Measurements from ENCODE around the gene NPLOC4.

The NPLOC4 gene

DNA sequence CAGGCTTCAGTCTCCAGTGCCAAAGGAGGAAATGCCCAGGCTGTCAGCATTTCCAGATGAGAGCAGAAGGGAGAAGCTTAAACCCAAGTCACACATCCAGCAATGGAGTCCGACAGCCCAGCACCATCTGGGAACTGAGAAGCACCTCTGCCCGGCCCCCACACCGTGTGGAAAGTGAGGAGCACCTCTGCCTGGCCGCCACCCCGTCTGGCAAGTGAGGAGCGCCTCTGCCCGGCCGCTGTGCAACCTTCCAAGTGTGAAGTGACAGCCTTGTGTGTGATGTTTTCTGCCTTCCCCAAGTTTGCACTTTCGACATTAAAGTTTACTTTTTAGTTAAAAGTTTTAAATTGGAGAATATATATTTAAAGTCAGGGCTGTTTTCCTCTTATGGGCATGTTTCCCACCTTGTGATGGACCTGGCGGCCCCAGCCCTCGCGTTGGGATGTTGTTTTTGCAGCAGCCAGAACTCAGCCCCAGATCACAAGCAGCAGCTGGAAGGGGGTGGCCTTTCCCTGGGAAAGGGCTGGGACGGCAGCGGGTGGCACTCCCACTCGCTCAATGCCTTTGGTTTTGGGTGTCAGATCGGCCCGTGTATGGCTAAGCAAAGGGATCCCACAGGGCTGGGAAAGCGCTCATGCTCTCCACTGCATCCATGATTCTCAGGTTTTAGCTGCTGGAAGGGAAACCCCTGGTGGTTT is 36.8 kb upstream of the NPLOC4 start:
- H3K4me1 ChIP-seq (ENCODE audit: control insufficient read depth, insufficient read depth, low read length) = no peaks in the 10 kb centered on the region
- peak overlapping the region; percentile 31; the same call in 1 of the 2 replicates for H3K27ac ChIP-seq (ENCODE audit: extremely low read depth, low read depth, low read length)
- H3K9me3 ChIP-seq (ENCODE audit: control insufficient read depth, insufficient read depth, low read depth, low read length) = no peaks in the 10 kb centered on the region
- no peak overlapping the region for H3K4me3 ChIP-seq (ENCODE audit: low read depth, low read length)
- H3K36me3 ChIP-seq (ENCODE audit: control insufficient read depth in 2 of 2, insufficient read depth in 1 of 2, low read length in 2 of 2) = peaks cover 40 to 64% of the 10 kb centered on the region in 2 experiments; a peak in 2 of 3 replicates
- ChIA-PET CTCF (interaction anchor here (0.7 kb wide), 1 partner anchor 82 kb away, joined by 3 read pairs; no protein-coding TSS in a partner anchor), POLR2A (interaction anchor here (2.7 to 3.0 kb wide), 2 partner anchors 9 to 11 kb away, joined by 16 to 18 read pairs; partner anchors contain the start of genes ARL16 and HGS)
- no peak for TF ChIP-seq ZNF658 (tag by site-specific recombination; IDR thresholded peaks at IDR 0.05)
- TF ChIP-seq ZFHX2 (tag by site-specific recombination; conservative IDR thresholded peaks at IDR 0.05) = 0 out of 2 replicates have a peak, but pooled peaks have one; percentile 24

- Histone ChIP-seq H3K27ac (ENCODE audit: extremely low read depth, low read depth, low read length) (no peak overlapping the region), H3K36me3 (ENCODE audit: control insufficient read depth in 2 of 2, insufficient read depth in 1 of 2, low read length in 2 of 2) (peaks cover 47 to 72% of the 10 kb centered on the region in 2 experiments; a peak in 2 of 3 replicates), H3K4me1 (ENCODE audit: control insufficient read depth, insufficient read depth, low read length) (no peaks in the 10 kb centered on the region), H3K4me3 (ENCODE audit: low read depth, low read length) (no peak overlapping the region), H3K9me3 (ENCODE audit: control insufficient read depth, insufficient read depth, low read depth, low read length) (no peaks in the 10 kb centered on the region)
- ChIA-PET CTCF (interaction anchor here (0.6 to 0.9 kb wide), 2 partner anchors 11 to 15 kb away, joined by 3 to 7 read pairs; partner anchors contain the start of genes ARL16 and HGS), POLR2A (interaction anchor here (0.6 to 3.0 kb wide), 3 partner anchors 10 to 39 kb away, joined by 3 to 16 read pairs (median 3); partner anchors contain the start of genes ARL16 and HGS)
- TF ChIP-seq OSR2 (tag by site-specific recombination; IDR thresholded peaks at IDR 0.05) = no peak
- TF ChIP-seq ZNF692 (tag by site-specific recombination; IDR thresholded peaks at IDR 0.05) = no peak
- peak; percentile 90 for TF ChIP-seq GLIS1 (tag by site-specific recombination; IDR thresholded peaks at IDR 0.05)
- TF ChIP-seq TRIM28 (IDR thresholded peaks at IDR 0.05; ENCODE audit: borderline replicate concordance, low read length) = no peak
These were observed 36.0 kb upstream of the NPLOC4 start for GRCh38 chr17:81672954-81673353.

DNA sequence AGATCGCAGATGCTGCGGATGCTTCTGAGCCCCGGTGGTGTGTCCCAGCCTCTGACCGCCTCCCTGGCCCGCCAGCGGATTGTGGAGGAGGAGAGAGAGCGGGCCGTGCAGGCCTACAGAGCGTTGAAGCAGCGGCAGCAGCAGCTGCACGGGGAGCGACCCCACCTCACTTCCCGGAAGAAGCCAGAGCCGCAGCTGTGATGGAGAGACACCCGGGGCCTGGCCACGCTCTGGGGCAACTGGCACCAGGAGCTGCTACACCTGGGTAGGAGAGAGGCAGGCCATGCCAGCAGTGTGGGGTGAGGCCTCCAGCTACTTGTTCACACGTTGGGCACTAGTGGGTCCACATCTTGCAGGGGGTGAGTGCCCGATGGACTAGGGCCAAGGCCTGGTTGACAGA is 35.6 kb upstream of the NPLOC4 start:
- POLR2A ChIA-PET = interaction anchor here (0.6 to 3.0 kb wide), 3 partner anchors 10 to 38 kb away, joined by 3 to 16 read pairs (median 3); partner anchors contain the start of genes ARL16 and HGS
- CTCF ChIA-PET = interaction anchor here (0.6 to 0.9 kb wide), 2 partner anchors 11 to 14 kb away, joined by 3 to 7 read pairs; partner anchors contain the start of genes ARL16 and HGS
- TF ChIP-seq, protein P1, sequence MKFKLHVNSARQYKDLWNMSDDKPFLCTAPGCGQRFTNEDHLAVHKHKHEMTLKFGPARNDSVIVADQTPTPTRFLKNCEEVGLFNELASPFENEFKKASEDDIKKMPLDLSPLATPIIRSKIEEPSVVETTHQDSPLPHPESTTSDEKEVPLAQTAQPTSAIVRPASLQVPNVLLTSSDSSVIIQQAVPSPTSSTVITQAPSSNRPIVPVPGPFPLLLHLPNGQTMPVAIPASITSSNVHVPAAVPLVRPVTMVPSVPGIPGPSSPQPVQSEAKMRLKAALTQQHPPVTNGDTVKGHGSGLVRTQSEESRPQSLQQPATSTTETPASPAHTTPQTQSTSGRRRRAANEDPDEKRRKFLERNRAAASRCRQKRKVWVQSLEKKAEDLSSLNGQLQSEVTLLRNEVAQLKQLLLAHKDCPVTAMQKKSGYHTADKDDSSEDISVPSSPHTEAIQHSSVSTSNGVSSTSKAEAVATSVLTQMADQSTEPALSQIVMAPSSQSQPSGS (tag by site-specific recombination; IDR thresholded peaks at IDR 0.05; ENCODE audit: low read depth) = no peak
- TF ChIP-seq ZNF837 (tag by site-specific recombination; IDR thresholded peaks at IDR 0.05) (no peak), ZNF514 (tag by site-specific recombination; IDR thresholded peaks at IDR 0.05) (no peak), ZNF2 (tag by site-specific recombination; IDR thresholded peaks at IDR 0.05) (no peak), ZNF324 (tag by site-specific recombination; IDR thresholded peaks at IDR 0.05) (no peak), ZNF26 (tag by site-specific recombination; IDR thresholded peaks at IDR 0.05) (no peak), OVOL3 (tag by site-specific recombination; IDR thresholded peaks at IDR 0.05) (no peak), ZNF530 (tag by site-specific recombination; IDR thresholded peaks at IDR 0.05; ENCODE audit: low read depth) (no peak), KLF17 (tag by site-specific recombination; IDR thresholded peaks at IDR 0.05) (no peak), ZNF23 (tag by site-specific recombination; IDR thresholded peaks at IDR 0.05; ENCODE audit: borderline replicate concordance) (no peak), ZNF391 (tag by site-specific recombination; IDR thresholded peaks at IDR 0.05; ENCODE audit: borderline replicate concordance, low read depth) (no peak)
- TF ChIP-seq, protein P2, sequence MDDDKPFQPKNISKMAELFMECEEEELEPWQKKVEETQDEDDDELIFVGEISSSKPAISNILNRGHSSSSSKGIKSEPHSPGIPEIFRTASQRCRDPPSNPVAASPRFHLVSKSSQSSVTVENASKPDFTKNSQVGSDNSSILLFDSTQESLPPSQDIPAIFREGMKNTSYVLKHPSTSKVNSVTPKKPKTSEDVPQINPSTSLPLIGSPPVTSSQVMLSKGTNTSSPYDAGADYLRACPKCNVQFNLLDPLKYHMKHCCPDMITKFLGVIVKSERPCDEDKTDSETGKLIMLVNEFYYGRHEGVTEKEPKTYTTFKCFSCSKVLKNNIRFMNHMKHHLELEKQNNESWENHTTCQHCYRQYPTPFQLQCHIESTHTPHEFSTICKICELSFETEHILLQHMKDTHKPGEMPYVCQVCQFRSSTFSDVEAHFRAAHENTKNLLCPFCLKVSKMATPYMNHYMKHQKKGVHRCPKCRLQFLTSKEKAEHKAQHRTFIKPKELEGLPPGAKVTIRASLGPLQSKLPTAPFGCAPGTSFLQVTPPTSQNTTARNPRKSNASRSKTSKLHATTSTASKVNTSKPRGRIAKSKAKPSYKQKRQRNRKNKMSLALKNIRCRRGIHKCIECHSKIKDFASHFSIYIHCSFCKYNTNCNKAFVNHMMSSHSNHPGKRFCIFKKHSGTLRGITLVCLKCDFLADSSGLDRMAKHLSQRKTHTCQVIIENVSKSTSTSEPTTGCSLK (tag by site-specific recombination; IDR thresholded peaks at IDR 0.05) = no peak
- H3K27ac ChIP-seq (ENCODE audit: extremely low read depth, low read depth, low read length) = no peak overlapping the region
- H3K36me3 ChIP-seq (ENCODE audit: control insufficient read depth in 2 of 2, insufficient read depth in 1 of 2, low read length in 2 of 2) = peaks cover 47 to 76% of the 10 kb centered on the region in 2 experiments; a peak in 2 of 3 replicates
- H3K4me1 ChIP-seq (ENCODE audit: control insufficient read depth, insufficient read depth, low read length) = peaks cover 4% of the 10 kb centered on the region; the same call in 1 of the 2 replicates
- no peak overlapping the region for H3K4me3 ChIP-seq (ENCODE audit: low read depth, low read length)
- no peaks in the 10 kb centered on the region for H3K9me3 ChIP-seq (ENCODE audit: control insufficient read depth, insufficient read depth, low read depth, low read length)

All from HEK293 (cell line).